Smooth muscle cell of bladder (primary cell): ENCODE measurements around the gene RASSF9. TPM values are rescaled to one million over a fixed set of nuclear protein-coding genes. Genes with fewer than 3 reads are reported as not detected.

Source experiments
- total RNA-seq: library from RNA; depleted of rRNA; stranded (reverse); fragments of >200 nt; gene quantifications from 2 replicates; pipeline ENCODE4 v1.2.3, GENCODE V29; 2014

RASSF9 gene
- total RNA-seq = 0.85 and 1.3 TPM in 2 replicates

DNA sequence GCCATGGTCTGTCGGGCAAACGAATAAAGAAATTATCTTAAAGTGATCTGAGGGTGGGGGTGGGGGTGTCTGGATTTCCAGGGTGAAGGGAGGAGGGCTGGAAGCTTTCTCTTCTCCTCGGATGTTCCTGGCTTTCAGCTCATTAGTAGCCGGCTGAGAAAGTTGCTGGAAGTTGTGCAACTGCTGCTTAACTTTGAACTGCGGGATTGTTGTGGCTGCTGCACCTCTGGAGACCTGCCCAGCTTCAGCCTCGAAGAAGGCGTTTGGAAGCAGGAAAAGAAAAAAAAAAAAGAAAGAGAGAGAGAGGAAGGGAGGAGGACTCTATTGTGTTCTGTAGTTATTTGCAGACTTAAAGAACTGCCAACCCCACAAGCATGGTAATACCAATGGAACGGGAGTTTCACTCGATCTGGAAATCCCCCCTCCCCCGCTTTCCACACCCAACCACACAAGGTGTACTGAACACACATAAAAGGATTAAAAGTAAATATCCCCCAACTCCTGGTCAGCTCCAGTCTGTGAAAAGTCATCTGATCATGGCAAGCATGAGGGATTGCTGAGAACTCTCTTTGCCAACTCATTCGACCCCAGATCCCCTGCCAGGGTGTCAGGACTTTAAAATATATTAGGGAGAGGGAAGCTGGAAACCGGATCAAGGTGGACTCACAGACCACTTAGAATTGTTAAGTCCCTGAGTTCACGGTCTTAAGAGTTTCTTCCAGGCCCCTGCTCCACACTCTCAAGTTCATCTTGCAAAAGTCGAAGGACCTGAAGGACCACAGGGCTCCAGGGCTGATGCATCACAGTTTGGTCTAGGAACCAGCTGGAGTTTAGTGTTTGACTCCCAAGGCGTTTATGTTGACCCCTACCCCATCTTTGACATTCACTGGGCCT, at the start of gene RASSF9:
Gene RASSF9 (minus strand): TSS at position 213 of the 894 bp plus-strand sequence. CDS start 208 bp downstream, at position 5.

DNA sequence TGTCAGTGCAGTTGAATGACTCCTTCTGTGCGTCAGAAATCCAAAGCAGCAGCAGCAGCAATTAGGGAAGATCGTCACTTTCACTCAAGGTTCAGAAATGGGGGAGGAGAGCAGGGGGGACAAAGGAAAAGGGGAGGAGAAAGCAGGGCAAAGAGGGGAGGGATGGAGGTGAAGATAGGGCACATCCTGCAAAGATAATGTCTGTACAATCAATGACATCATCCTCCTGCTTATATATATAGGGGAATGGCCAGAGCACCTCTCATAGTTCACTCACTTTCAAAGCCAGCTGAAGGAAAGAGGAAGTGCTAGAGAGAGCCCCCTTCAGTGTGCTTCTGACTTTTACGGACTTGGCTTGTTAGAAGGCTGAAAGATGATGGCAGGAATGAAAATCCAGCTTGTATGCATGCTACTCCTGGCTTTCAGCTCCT, 37.8 kb upstream of the RASSF9 start, which contains the start of gene NTS:
Gene NTS (plus strand): TSS at position 265 of the 431 bp plus-strand sequence. CDS start 109 bp downstream, at position 374.

Other genes starting within 250 kb of the RASSF9 start
- 2.3 and 6.0 TPM in 2 replicates for gene NTS, start 37.9 kb upstream of the RASSF9 start, total RNA-seq